ENCODE results near the gene TMC8. TPM values are rescaled to one million over a fixed set of nuclear protein-coding genes. Genes with fewer than 3 reads are reported as not detected.
"Not testable (repeated sequence)": the region's sequence is repeated elsewhere in the genome, so short reads cannot be mapped to it uniquely, and the experiment has no call there.

Gene TMC8
- total and polyA plus RNA-seq, 2 donors = 2.7 to 3.6 TPM

GRCh38 chr17:78131172-78132083 lies 857 bp downstream of the TMC8 start:
- no peaks in the 10 kb centered on the region for H3K4me1 ChIP-seq (ENCODE audit: insufficient read depth)
- no peaks in the 10 kb centered on the region for H3K36me3 ChIP-seq (ENCODE audit: insufficient read depth)
- no peak for DNase-seq (ENCODE audit: extremely low spot score)
- H3K27ac ChIP-seq (ENCODE audit: low read depth) = no peak overlapping the region
- WGBS = 24% methylated on average over 74 of the region's 74 CpGs
- H3K4me3 ChIP-seq (ENCODE audit: low read depth, low read length) = peak overlapping the region; percentile 42

GRCh38 chr17:78132084-78132676 lies 1.6 kb downstream of the TMC8 start:
- peak overlapping the region; percentile 3 for H3K27ac ChIP-seq (ENCODE audit: low read depth)
- WGBS = 29% methylated on average over 38 of the region's 38 CpGs
- no peaks in the 10 kb centered on the region for H3K36me3 ChIP-seq (ENCODE audit: insufficient read depth)
- no peak for DNase-seq (ENCODE audit: extremely low spot score)
- H3K4me1 ChIP-seq (ENCODE audit: insufficient read depth) = no peaks in the 10 kb centered on the region
- H3K4me3 ChIP-seq (ENCODE audit: low read depth, low read length) = peak overlapping the region; percentile 42

DNA sequence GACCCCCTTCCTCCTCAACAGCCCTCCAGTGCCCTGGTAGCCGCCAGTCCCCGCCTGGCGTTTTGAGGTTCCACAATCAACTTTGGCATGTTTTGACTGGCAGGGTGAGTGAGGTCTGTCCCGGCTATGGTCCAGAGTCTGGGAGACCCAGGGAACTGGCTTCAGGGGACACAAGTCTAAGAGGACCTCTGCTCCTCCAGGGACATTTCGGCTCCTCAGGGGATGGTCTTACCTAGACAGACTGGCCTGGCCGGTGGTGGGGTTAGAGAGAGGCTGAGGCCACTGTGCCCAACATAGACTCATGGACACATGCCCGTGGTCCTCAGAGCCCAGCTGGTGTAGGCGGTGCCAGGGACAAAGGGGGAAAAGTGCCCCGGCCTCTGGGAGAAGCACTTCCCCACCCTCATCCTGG lies 2.2 kb downstream of the TMC8 start:
- Histone ChIP-seq H3K4me3 (ENCODE audit: low read depth, low read length) (no peak overlapping the region), H3K36me3 (ENCODE audit: insufficient read depth) (no peaks in the 10 kb centered on the region), H3K4me1 (ENCODE audit: insufficient read depth) (no peaks in the 10 kb centered on the region), H3K27ac (ENCODE audit: low read depth) (peak overlapping the region; percentile 3)
- WGBS = 83% methylated on average over 9 of the region's 9 CpGs
- no peak for DNase-seq (ENCODE audit: extremely low spot score)

- H3K27ac ChIP-seq (ENCODE audit: low read depth) = no peak overlapping the region
- H3K36me3 ChIP-seq (ENCODE audit: insufficient read depth) = no peaks in the 10 kb centered on the region
- no peak overlapping the region for H3K4me3 ChIP-seq (ENCODE audit: low read depth, low read length)
- H3K4me1 ChIP-seq (ENCODE audit: insufficient read depth) = no peaks in the 10 kb centered on the region
- WGBS = 89% methylated on average over 30 of the region's 30 CpGs
- no peak for DNase-seq (ENCODE audit: extremely low spot score)
Observed at GRCh38 chr17:78133179-78133951, 2.8 kb downstream of the TMC8 start.

DNA sequence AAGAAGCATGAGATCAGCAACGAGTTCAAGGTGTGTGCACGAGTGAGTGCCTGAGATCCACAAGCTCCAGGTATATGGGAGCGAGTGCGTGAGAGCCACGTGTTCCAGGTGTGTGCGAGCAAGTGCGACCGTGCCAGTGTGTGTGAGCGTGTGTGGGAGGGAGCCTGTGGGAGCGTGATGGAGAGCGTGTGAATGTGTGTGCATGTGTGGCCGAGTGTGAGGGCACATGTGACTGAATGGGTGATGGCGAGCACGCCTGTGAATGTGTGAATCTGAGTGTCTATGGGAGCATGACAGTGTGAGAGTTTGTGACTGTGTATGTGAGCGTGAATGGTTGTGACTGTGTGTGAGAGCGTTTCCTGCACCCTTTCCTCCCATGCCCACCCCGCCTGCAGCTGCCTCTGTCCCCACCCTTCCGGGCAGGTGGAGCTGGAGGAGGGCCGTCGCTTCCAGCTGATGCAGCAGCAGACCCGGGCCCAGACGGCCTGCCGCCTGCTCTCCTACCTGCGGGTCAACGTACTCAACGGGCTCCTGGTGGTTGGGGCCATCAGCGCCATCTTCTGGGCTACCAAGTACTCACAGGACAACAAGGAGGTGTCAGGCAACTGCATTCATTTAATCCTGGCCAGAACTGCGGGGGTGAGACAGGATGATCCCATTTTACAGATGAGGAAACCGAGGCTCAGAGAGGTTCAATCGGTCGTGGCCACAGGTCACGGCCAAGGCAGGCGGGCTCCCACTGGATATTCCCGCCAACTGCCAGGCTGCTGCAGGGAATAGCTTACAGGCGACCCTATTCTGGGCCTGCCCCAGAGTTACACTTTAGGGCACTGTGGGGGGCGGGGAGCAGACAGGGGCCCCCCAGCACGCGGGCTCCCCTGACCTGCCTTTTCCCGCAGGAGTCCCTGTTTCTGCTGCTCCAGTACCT lies 3.7 kb downstream of the TMC8 start:
- Histone ChIP-seq H3K36me3 (ENCODE audit: insufficient read depth) (no peaks in the 10 kb centered on the region), H3K4me1 (ENCODE audit: insufficient read depth) (no peaks in the 10 kb centered on the region), H3K4me3 (ENCODE audit: low read depth, low read length) (no peak overlapping the region), H3K27ac (ENCODE audit: low read depth) (no peak overlapping the region)
- 61% methylated on average over 39 of the region's 39 CpGs for WGBS
- DNase-seq (ENCODE audit: extremely low spot score) = no peak

GRCh38 chr17:78134899-78135385 lies 4.4 kb downstream of the TMC8 start:
- 81% methylated on average over 9 of the region's 9 CpGs for WGBS
- no peak overlapping the region for H3K27ac ChIP-seq (ENCODE audit: low read depth)
- no peak for DNase-seq (ENCODE audit: extremely low spot score)
- H3K4me1 ChIP-seq (ENCODE audit: insufficient read depth) = no peaks in the 10 kb centered on the region
- H3K4me3 ChIP-seq (ENCODE audit: low read depth, low read length) = no peak overlapping the region
- H3K36me3 ChIP-seq (ENCODE audit: insufficient read depth) = no peaks in the 10 kb centered on the region

DNA sequence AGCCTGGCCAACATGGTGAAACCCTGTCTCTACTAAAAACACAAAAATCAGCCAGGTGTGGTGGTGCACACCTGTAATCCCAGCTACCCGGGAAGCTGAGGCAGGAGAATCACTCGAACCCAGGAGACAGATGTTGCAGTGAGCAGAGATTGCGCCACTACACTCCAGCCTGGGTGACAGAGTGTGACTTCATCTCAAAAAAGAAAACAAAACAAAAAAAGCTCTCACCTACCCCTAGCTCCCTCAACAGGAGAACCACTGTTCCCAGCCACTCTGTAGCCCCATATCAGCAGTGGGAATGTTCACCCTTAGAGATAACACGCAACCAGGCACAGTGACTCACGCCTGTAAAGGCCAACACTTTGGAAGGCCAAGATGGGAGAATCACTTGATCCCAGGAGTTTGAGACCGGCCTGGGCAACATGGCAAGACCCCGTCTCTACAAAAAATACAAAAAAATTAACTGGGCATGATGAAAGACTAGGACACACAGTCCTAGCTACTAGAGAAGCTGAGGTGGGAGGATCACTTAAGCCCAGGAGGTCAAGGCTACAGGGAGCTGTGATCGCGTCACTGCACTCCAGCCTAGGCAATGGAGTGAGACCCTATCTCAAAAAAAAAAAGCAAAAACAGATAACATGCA lies 5.4 kb downstream of the TMC8 start:
- no peak for DNase-seq (ENCODE audit: extremely low spot score)
- Histone ChIP-seq H3K4me1 (ENCODE audit: insufficient read depth) (no peaks in the 10 kb centered on the region), H3K4me3 (ENCODE audit: low read depth, low read length) (no peak overlapping the region), H3K27ac (ENCODE audit: low read depth) (no peak overlapping the region), H3K36me3 (ENCODE audit: insufficient read depth) (no peaks in the 10 kb centered on the region)
- 95% methylated on average over 9 of the region's 9 CpGs for WGBS

DNA sequence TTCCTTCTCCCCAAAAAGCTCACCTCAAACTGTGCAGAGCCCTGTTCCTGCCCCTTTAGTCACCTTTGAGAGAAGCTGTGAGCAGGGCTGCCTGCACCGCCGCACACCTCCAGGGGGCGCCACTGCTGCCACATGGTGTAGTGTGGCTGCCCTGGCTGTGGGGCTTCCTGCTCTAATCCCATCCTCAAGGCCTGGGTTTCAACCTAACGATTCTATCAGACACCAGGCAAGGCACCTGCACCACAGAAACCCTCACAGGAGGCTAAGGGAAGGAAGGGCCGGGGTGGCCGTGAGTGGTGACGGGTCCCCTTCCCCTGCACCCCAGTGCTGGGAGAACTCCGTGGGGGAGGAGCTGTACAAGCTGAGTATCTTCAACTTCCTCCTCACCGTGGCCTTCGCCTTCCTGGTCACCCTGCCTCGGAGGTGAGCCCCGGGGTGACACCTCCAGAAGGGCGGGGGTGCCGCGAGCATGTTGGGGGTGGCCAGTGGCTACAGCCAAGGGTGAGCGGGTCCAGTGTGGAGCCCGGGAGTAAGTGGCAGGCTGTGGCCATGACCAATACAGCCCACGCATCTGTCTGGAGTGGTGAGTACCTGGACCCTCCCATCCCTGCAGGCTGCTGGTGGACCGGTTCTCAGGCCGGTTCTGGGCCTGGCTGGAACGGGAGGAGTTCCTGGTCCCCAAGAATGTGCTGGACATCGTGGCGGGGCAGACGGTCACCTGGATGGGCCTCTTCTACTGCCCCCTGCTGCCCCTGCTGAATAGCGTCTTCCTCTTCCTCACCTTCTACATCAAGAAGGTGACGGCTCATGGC lies 7.0 kb downstream of the TMC8 start:
- Histone ChIP-seq H3K36me3 (ENCODE audit: insufficient read depth) (no peaks in the 10 kb centered on the region), H3K27ac (ENCODE audit: low read depth) (no peak overlapping the region), H3K4me3 (ENCODE audit: low read depth, low read length) (no peak overlapping the region), H3K4me1 (ENCODE audit: insufficient read depth) (no peaks in the 10 kb centered on the region)
- DNase-seq (ENCODE audit: extremely low spot score) = no peak
- 70% methylated on average over 26 of the region's 26 CpGs for WGBS

DNA sequence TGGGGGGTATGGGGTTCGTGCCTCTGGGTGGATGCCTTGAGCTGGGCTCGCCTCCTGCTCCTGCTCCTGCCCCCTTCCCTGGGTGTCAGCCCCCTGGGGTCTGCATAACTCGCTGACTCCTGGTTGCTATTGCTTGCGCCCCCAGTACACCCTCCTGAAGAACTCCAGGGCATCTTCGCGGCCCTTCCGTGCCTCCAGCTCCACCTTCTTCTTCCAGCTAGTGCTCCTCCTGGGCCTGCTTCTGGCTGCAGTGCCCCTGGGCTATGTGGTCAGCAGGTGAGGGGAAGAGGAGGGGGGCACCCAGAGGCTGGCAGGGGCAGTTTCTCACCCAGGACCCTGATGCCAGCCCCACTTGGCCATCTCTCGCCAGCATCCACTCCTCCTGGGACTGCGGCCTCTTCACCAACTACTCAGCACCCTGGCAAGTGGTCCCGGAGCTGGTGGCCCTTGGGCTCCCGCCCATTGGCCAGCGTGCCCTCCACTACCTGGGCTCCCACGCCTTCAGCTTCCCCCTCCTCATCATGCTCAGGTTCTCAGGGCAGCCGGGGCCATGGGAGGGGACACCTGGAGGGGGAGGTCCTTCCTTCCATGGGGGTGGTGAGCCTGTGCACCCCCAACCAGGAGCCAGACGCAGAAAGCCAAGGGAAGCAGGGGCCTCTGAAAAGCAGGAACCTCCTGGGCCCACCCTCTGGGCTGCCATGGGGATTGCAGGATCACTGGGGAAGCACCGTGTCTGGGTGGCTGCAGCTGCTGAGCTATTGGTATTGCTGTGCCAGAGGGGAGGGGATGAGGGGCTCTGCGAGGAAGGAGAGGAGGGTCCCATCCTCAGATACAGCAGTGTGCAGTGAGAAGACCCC lies 7.9 kb downstream of the TMC8 start:
- Histone ChIP-seq H3K4me3 (ENCODE audit: low read depth, low read length) (no peak overlapping the region), H3K4me1 (ENCODE audit: insufficient read depth) (no peaks in the 10 kb centered on the region), H3K27ac (ENCODE audit: low read depth) (no peak overlapping the region), H3K36me3 (ENCODE audit: insufficient read depth) (no peaks in the 10 kb centered on the region)
- WGBS = 87% methylated on average over 17 of the region's 17 CpGs
- DNase-seq (ENCODE audit: extremely low spot score) = no peak

DNA sequence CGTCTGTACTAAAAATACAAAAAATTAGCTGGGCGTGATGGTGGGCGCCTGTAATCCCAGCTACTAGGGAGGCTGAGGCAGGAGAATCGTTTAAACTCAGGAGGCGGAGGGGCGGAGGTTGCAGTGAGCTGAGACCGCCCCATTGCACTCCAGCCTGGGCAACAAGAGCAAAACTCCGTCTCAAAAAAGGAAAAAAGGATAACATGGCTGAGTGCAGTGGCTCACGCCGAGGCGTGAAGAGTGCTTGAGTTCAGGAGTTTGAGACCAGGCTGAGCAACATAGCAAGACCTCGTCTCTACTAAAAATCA lies 9.2 kb downstream of the TMC8 start:
- H3K4me3 ChIP-seq (ENCODE audit: low read depth, low read length); DNase-seq (ENCODE audit: extremely low spot score); H3K27ac ChIP-seq (ENCODE audit: low read depth); H3K36me3 ChIP-seq (ENCODE audit: insufficient read depth); H3K4me1 ChIP-seq (ENCODE audit: insufficient read depth): not testable (repeated sequence)
- 91% methylated on average over 12 of the region's 12 CpGs for WGBS

DNA sequence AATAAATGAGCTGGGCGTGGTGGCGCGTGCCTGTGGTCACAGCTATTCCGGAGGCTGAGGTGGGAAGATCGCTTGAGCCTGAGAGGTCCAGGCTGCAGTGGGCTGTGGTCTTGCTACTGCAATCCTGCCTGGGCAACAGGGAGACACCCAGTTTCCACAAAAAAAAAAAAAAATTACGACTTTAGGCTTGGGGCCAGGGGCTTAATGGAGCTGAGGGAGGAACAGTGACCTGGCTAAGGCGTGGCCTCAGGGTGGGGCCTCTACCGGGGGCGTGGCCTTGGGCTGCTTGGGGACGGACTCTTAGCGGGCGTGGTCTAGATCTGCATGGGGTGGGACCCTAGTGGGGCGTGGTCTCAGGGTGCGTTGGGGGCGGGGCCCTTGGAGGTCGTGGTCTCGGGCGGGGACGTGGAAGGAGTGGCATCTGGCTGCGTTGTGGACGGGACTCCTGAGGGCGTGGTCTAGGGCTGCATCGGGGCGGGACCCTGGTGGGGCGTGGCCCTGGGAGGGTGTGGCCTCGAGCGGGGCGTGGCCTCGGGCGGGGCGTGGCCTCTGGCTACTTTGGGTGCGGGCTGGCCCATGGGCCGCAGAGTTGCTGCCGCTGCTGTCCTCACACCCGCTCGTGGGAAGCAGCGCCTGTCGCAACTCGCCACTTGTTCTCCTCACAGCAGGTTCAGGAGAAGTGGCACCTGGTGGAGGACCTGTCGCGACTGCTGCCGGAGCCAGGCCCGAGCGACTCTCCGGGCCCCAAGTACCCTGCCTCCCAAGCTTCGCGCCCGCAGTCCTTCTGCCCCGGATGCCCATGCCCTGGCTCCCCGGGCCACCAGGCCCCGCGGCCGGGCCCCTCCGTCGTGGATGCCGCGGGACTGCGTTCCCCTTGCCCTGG lies 9.8 kb downstream of the TMC8 start:
- no peak overlapping the region for H3K4me3 ChIP-seq (ENCODE audit: low read depth, low read length)
- WGBS = 33% methylated on average over 58 of the region's 58 CpGs

More for the DNA sequence above, 9.8 kb downstream of the TMC8 start:
- H3K4me1 ChIP-seq (ENCODE audit: insufficient read depth) = no peaks in the 10 kb centered on the region
- no peak overlapping the region for H3K27ac ChIP-seq (ENCODE audit: low read depth)
- peak; percentile 70 for DNase-seq (ENCODE audit: extremely low spot score)
- no peaks in the 10 kb centered on the region for H3K36me3 ChIP-seq (ENCODE audit: insufficient read depth)

Measured in urinary bladder (tissue), 4 donors.